WTC11 (cell line): ENCODE measurements around the gene TRAPPC4. TPM values are rescaled to one million over a fixed set of nuclear protein-coding genes. Genes with fewer than 3 reads are reported as not detected.

Experiments used
- ATAC-seq: fragments of 200-7000 bp; cut with Tn5 transposase; 2 replicates; pipeline ENCODE4 v1.10.0; 2021; ENCODE audit warnings: mild to moderate bottlenecking, moderate library complexity
- CTCF ChIA-PET: fragments of 300-600 bp; sonication (Branson Sonifier 250); formaldehyde crosslinking; loops from one replicate; lab custom pipeline; 2021; ENCODE audit warnings: antibody characterized with exemption; lab: Charles Lee
- POLR2A ChIA-PET: fragments of 350-600 bp; sonication (Branson Sonifier 250); formaldehyde crosslinking; loops from one replicate; lab custom pipeline; 2021; ENCODE audit warnings: antibody characterized with exemption; lab: Charles Lee
- DNase-seq: peaks from one replicate; pipeline ENCODE4 v3.0.0; 2021; ENCODE audit warnings: low spot score
- H3K27ac Mint-ChIP-seq: 2 replicates; pipeline ENCODE4 v1.8.0; 2021; ENCODE audit warnings: mixed read lengths
- H3K27me3 Mint-ChIP-seq: 2 replicates; pipeline ENCODE4 v1.8.0; 2021; ENCODE audit warnings: low read depth, mild to moderate bottlenecking, moderate library complexity, mixed read lengths
- H3K36me3 Mint-ChIP-seq: 2 replicates; pipeline ENCODE4 v1.8.0; 2021; ENCODE audit warnings: mixed read lengths
- H3K4me1 Mint-ChIP-seq: 2 replicates; pipeline ENCODE4 v1.8.0; 2022; ENCODE audit warnings: mixed read lengths
- H3K4me3 Mint-ChIP-seq: 2 replicates; pipeline ENCODE4 v1.8.0; 2021; ENCODE audit warnings: mild to moderate bottlenecking, moderate library complexity, mixed read lengths
- H3K9me3 Mint-ChIP-seq: 2 replicates; pipeline ENCODE4 v1.8.0; 2021; ENCODE audit warnings: mixed read lengths
- CBFB ChIP-seq: sonication (generic); formaldehyde crosslinking; IDR thresholded peaks from 2 replicates; pipeline ENCODE4 v1.8.1; 2022; ENCODE audit warnings: mild to moderate bottlenecking, low read depth, missing genetic modification reagents
- CREB1 ChIP-seq: sonication (generic); formaldehyde crosslinking; IDR thresholded peaks from 2 replicates; pipeline ENCODE4 v1.8.0; 2023; ENCODE audit warnings: mild to moderate bottlenecking, missing genetic modification reagents
- E2F5 ChIP-seq: sonication (generic); formaldehyde crosslinking; IDR thresholded peaks from 2 replicates; pipeline ENCODE4 v1.8.1; 2022; ENCODE audit warnings: mild to moderate bottlenecking, moderate library complexity, missing genetic modification reagents
- ETV6 ChIP-seq: sonication (generic); formaldehyde crosslinking; IDR thresholded peaks from 2 replicates; pipeline ENCODE4 v1.8.1; 2022; ENCODE audit warnings: mild to moderate bottlenecking, missing genetic modification reagents
- HMGXB4 ChIP-seq: sonication (generic); formaldehyde crosslinking; IDR thresholded peaks from 2 replicates; pipeline ENCODE4 v1.8.1; 2023; ENCODE audit warnings: mild to moderate bottlenecking, moderate library complexity, missing genetic modification reagents
- JUN ChIP-seq: sonication (generic); formaldehyde crosslinking; IDR thresholded peaks from 2 replicates; pipeline ENCODE4 v1.8.0; 2023; ENCODE audit warnings: mild to moderate bottlenecking, missing genetic modification reagents
- MYBL2 ChIP-seq: sonication (generic); formaldehyde crosslinking; IDR thresholded peaks from 2 replicates; pipeline ENCODE4 v1.8.1; 2023; ENCODE audit warnings: mild to moderate bottlenecking, moderate library complexity, missing genetic modification reagents
- NFATC4 ChIP-seq: fragments of 250-450 bp; sonication (Bioruptor Pico); IDR thresholded peaks from 2 replicates; pipeline ENCODE4 v1.9.0; 2021; ENCODE audit warnings: mild to moderate bottlenecking
- NR1H2 ChIP-seq: sonication (generic); formaldehyde crosslinking; IDR thresholded peaks from 2 replicates; pipeline ENCODE4 v1.9.0; 2021; ENCODE audit warnings: mild to moderate bottlenecking, moderate library complexity, missing genetic modification reagents
- PRRX2 ChIP-seq: fragments of 250-450 bp; sonication (Bioruptor Pico); IDR thresholded peaks from 2 replicates; pipeline ENCODE4 v1.8.0; 2021; ENCODE audit warnings: mild to moderate bottlenecking
- SMAD3 ChIP-seq: sonication (generic); formaldehyde crosslinking; IDR thresholded peaks from 2 replicates; pipeline ENCODE4 v1.8.0; 2022; ENCODE audit warnings: missing genetic modification reagents, mild to moderate bottlenecking, borderline replicate concordance
- ZBTB21 ChIP-seq: sonication (generic); formaldehyde crosslinking; IDR thresholded peaks from 2 replicates; pipeline ENCODE4 v1.8.1; 2023; ENCODE audit warnings: mild to moderate bottlenecking, missing genetic modification reagents, borderline replicate concordance
- ZBTB43 ChIP-seq: sonication (generic); formaldehyde crosslinking; IDR thresholded peaks from 2 replicates; pipeline ENCODE4 v1.8.1; 2023; ENCODE audit warnings: mild to moderate bottlenecking, missing genetic modification reagents
- ZNF138 ChIP-seq: sonication (generic); formaldehyde crosslinking; conservative IDR thresholded peaks from 2 replicates; pipeline ENCODE4 v1.8.1; 2022; ENCODE audit warnings: mild to moderate bottlenecking, moderate library complexity, missing genetic modification reagents
- ZNF219 ChIP-seq: sonication (generic); formaldehyde crosslinking; IDR thresholded peaks from 2 replicates; pipeline ENCODE4 v1.8.0; 2023; ENCODE audit warnings: missing genetic modification reagents, mild to moderate bottlenecking, borderline replicate concordance
- total RNA-seq: library from RNA; stranded (reverse); gene quantifications from 3 replicates; pipeline ENCODE4 v1.2.3, GENCODE V29; 2021
- TF ChIP-seq, protein P1 (sequence below): sonication (generic); formaldehyde crosslinking; IDR thresholded peaks from 2 replicates; pipeline ENCODE4 v1.8.1; 2022; ENCODE audit warnings: missing genetic modification reagents, borderline replicate concordance
- TF ChIP-seq, protein P2 (sequence below): fragments of 250-450 bp; sonication (Bioruptor Pico); IDR thresholded peaks from 2 replicates; pipeline ENCODE4 v2.1.2; 2022; ENCODE audit warnings: mild to moderate bottlenecking, moderate library complexity

Gene TRAPPC4
- total RNA-seq, 1 experiment from 2014 or later, result 75.7 TPM

GRCh38 chr11:119047205-119047604 lies 28.6 kb downstream of the TRAPPC4 start:
- Mint-ChIP-seq H3K9me3 (no peaks in the 10 kb centered on the region), H3K27me3 (no peaks in the 10 kb centered on the region), H3K27ac (no peak overlapping the region), H3K4me3 (no peak overlapping the region), H3K36me3 (peaks cover 61% of the 10 kb centered on the region), H3K4me1 (peaks cover 7% of the 10 kb centered on the region)
- TF ChIP-seq SMAD3 (CRISPR knock-in tag) (no peak), JUN (CRISPR knock-in tag) (no peak), ZNF138 (no peak), CBFB (no peak), NR1H2 (CRISPR knock-in tag) (no peak), ZBTB43 (CRISPR knock-in tag) (no peak), ETV6 (CRISPR knock-in tag) (no peak), ZBTB21 (CRISPR knock-in tag) (no peak), PRRX2 (CRISPR knock-in tag) (no peak), MYBL2 (no peak), CREB1 (CRISPR knock-in tag) (no peak)
- TF ChIP-seq, protein P1, sequence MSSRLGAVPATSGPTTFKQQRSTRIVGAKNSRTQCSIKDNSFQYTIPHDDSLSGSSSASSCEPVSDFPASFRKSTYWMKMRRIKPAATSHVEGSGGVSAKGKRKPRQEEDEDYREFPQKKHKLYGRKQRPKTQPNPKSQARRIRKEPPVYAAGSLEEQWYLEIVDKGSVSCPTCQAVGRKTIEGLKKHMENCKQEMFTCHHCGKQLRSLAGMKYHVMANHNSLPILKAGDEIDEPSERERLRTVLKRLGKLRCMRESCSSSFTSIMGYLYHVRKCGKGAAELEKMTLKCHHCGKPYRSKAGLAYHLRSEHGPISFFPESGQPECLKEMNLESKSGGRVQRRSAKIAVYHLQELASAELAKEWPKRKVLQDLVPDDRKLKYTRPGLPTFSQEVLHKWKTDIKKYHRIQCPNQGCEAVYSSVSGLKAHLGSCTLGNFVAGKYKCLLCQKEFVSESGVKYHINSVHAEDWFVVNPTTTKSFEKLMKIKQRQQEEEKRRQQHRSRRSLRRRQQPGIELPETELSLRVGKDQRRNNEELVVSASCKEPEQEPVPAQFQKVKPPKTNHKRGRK, result no peak
- TF ChIP-seq, protein P2, sequence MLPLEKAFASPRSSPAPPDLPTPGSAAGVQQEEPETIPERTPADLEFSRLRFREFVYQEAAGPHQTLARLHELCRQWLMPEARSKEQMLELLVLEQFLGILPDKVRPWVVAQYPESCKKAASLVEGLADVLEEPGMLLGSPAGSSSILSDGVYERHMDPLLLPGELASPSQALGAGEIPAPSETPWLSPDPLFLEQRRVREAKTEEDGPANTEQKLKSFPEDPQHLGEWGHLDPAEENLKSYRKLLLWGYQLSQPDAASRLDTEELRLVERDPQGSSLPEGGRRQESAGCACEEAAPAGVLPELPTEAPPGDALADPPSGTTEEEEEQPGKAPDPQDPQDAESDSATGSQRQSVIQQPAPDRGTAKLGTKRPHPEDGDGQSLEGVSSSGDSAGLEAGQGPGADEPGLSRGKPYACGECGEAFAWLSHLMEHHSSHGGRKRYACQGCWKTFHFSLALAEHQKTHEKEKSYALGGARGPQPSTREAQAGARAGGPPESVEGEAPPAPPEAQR, result no peak
- ChIA-PET CTCF (interaction anchor here (0.7 to 0.9 kb wide), 2 partner anchors 16 to 20 kb away, joined by 3 to 5 read pairs; partner anchors contain the start of gene VPS11), POLR2A (interaction anchor here (2.1 kb wide), 1 partner anchor 9 kb away, joined by 8 read pairs; no protein-coding TSS in a partner anchor)
- no peak for DNase-seq
- ATAC-seq, result no peak

DNA sequence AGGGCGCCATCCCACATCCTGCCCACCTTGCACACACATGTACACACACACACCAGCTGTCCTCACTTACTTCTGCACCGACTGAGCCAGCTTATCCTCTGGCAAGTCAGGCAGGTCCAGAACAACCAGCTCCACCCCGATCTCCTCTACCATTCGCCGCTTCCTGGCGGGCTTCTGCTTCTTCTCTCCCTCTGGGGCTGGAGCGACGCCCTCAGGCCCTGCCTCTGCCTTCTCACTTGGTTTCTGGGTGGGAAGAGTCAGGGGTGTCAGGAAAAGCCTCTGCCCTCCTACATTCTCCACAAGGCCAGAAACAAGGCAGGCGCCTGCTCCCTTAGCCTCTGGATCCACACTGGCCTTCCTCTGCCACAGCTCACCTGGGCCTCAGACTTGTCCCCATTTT lies 30.1 kb downstream of the TRAPPC4 start:
- TF ChIP-seq NFATC4 (CRISPR knock-in tag) (no peak), E2F5 (no peak), SMAD3 (CRISPR knock-in tag) (no peak), HMGXB4 (CRISPR knock-in tag) (no peak), ZNF219 (CRISPR knock-in tag) (no peak), ZNF138 (no peak)
- Mint-ChIP-seq H3K36me3 (peaks cover 76% of the 10 kb centered on the region), H3K27me3 (no peaks in the 10 kb centered on the region), H3K27ac (no peak overlapping the region), H3K9me3 (no peaks in the 10 kb centered on the region), H3K4me1 (peaks cover 7% of the 10 kb centered on the region), H3K4me3 (no peak overlapping the region)
- POLR2A ChIA-PET, result no interaction called here
- DNase-seq, result no peak
- CTCF ChIA-PET, result interaction anchor here (0.6 kb wide), 1 partner anchor 95 kb away, joined by 3 read pairs; no protein-coding TSS in a partner anchor
- no peak for ATAC-seq
